Muscle layer of duodenum (tissue), 2 donors: Measurements from ENCODE around the gene ZSCAN32.

Source experiments
- H3K27ac ChIP-seq: one replicate; pipeline ENCODE4 v1.7.0; 2013; ENCODE audit warnings: mild to moderate bottlenecking, low read length
- H3K27me3 ChIP-seq: one replicate; pipeline ENCODE4 v1.7.0; 2013; ENCODE audit warnings: low read depth, mild to moderate bottlenecking, control low read depth, low read length
- H3K36me3 ChIP-seq, 2 donors: one replicate each; pipeline ENCODE4 v1.7.0; 2013; ENCODE audit warnings: low read length in 2 of 2, control low read depth in 1 of 2, mild to moderate bottlenecking in 1 of 2; ENCODE audit not compliant: insufficient read depth in 2 of 2, control insufficient read depth in 1 of 2
- H3K4me1 ChIP-seq, 2 donors: one replicate each; pipeline ENCODE4 v1.7.0; 2013; ENCODE audit warnings: low read length in 2 of 2, mild to moderate bottlenecking in 2 of 2, control low read depth in 1 of 2, moderate library complexity in 1 of 2; ENCODE audit not compliant: insufficient read depth in 2 of 2, control insufficient read depth in 1 of 2
- H3K4me3 ChIP-seq, 2 donors: one replicate each; pipeline ENCODE4 v1.7.0; 2013; ENCODE audit warnings: low read length in 2 of 2, low read depth in 1 of 2, mild to moderate bottlenecking in 1 of 2
- H3K9me3 ChIP-seq, 2 donors: one replicate each; pipeline ENCODE4 v1.7.0; 2013; ENCODE audit warnings: low read length in 2 of 2, control low read depth in 1 of 2, mild to moderate bottlenecking in 1 of 2; ENCODE audit not compliant: control insufficient read depth in 1 of 2
- donor health status: healthy.

The ZSCAN32 gene

DNA sequence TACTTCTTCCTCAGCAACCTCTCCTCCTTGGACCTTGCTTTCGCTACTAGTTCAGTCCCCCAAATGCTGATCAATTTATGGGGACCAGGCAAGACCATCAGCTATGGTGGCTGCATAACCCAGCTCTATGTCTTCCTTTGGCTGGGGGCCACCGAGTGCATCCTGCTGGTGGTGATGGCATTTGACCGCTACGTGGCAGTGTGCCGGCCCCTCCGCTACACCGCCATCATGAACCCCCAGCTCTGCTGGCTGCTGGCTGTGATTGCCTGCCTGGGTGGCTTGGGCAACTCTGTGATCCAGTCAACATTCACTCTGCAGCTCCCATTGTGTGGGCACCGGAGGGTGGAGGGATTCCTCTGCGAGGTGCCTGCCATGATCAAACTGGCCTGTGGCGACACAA is 44.7 kb downstream of the ZSCAN32 start:
- H3K4me3 ChIP-seq = no peak overlapping the region

DNA sequence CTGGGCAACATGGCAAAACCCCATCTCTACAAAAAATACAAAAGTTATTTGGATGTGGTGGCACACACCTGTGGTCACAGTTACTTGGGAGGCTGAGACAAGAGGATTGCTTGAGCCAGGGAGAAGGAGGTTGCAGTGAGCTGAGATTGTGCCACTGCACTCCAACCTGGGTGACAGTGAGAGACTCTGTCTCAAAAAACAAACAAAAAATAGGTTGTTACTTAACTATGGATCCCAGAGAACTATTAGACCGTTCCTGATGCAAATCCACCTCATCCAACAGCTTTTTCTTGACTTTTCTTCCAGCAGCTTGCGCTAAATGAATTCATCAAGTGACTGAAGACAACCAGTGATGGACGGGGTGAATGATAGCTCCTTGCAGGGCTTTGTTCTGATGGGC is 45.2 kb downstream of the ZSCAN32 start, which contains the start of gene OR2C1:
Gene OR2C1 (plus strand): TSS at position 301 of the 400 bp plus-strand sequence. CDS start 52 bp downstream, at position 353.
- Histone ChIP-seq H3K27ac (no peak within 1 kb of the TSS), H3K4me3 (no peak within 1 kb of the TSS), H3K27me3 (no peaks in the 10 kb centered on the region), H3K4me1 (no peaks in the 10 kb centered on the region), H3K36me3 (no peaks in the 10 kb centered on the region), H3K9me3 (peaks cover 0 to 2% of the 10 kb centered on the region in 2 donors)

More for the DNA sequence above, 44.7 kb downstream of the ZSCAN32 start:
- Histone ChIP-seq H3K27me3 (no peaks in the 10 kb centered on the region), H3K36me3 (no peaks in the 10 kb centered on the region), H3K4me1 (no peaks in the 10 kb centered on the region), H3K9me3 (peaks cover 0 to 2% of the 10 kb centered on the region in 2 donors), H3K27ac (no peak overlapping the region)

- no peak overlapping the region for H3K27ac ChIP-seq
- no peaks in the 10 kb centered on the region for H3K36me3 ChIP-seq
- H3K27me3 ChIP-seq = no peaks in the 10 kb centered on the region
- H3K4me1 ChIP-seq = no peaks in the 10 kb centered on the region
- no peak overlapping the region for H3K4me3 ChIP-seq
- no peaks in the 10 kb centered on the region for H3K9me3 ChIP-seq
These were observed 51.6 kb downstream of the ZSCAN32 start for GRCh38 chr16:3349175-3349574.

- Histone ChIP-seq H3K27ac (no peak overlapping the region), H3K27me3 (no peaks in the 10 kb centered on the region), H3K4me1 (no peaks in the 10 kb centered on the region), H3K36me3 (no peaks in the 10 kb centered on the region), H3K4me3 (no peak overlapping the region), H3K9me3 (no peaks in the 10 kb centered on the region)
These were observed 52.1 kb downstream of the ZSCAN32 start for GRCh38 chr16:3348547-3349167.

DNA sequence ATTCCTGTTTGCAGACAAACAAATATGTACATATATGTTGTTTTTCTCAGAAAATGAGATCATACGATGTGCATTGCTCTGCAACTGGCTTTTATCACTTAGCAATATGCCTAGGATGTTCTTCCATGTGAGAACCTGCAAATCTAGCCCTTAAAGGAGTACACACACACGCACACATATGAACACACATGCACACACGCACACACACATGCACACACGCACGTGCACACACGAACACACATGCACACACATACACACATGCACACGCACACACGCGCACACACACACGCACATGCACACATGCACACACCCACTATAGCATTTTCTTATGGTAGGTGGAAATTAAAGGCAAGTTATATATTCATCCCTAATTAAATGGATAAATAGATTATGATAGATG is 53.2 kb downstream of the ZSCAN32 start:
- Histone ChIP-seq H3K4me1 (no peaks in the 10 kb centered on the region), H3K9me3 (no peaks in the 10 kb centered on the region), H3K4me3 (no peak overlapping the region)

GRCh38 chr16:3346041-3346440 is 54.8 kb downstream of the ZSCAN32 start:
- no peak overlapping the region for H3K4me3 ChIP-seq
- H3K27me3 ChIP-seq = no peaks in the 10 kb centered on the region
- H3K36me3 ChIP-seq = no peaks in the 10 kb centered on the region
- peaks cover 0 to 3% of the 10 kb centered on the region in 2 donors for H3K9me3 ChIP-seq
- H3K4me1 ChIP-seq = no peaks in the 10 kb centered on the region
- H3K27ac ChIP-seq = no peak overlapping the region

More for the DNA sequence above, 53.2 kb downstream of the ZSCAN32 start:
- no peak overlapping the region for H3K27ac ChIP-seq
- no peaks in the 10 kb centered on the region for H3K36me3 ChIP-seq
- H3K27me3 ChIP-seq = no peaks in the 10 kb centered on the region
